GM23338 (cell line): ENCODE data around the gene VSIG8. TPM values are rescaled to one million over a fixed set of nuclear protein-coding genes. Genes with fewer than 3 reads are reported as not detected.

Experiments used
- ATAC-seq: fragments of 200-7000 bp; cut with Tn5 transposase; 3 replicates; pipeline ENCODE4 v1.9.1; 2020
- DNase-seq: peaks from one replicate; pipeline ENCODE4 v3.0.0-alpha.2; 2015; ENCODE audit warnings: low spot score
- H2AFZ ChIP-seq: fragments of 200-600 bp; sonication (generic); 2 replicates; pipeline ENCODE4 v1.8.0; 2016; ENCODE audit warnings: antibody characterized with exemption, mild to moderate bottlenecking, moderate library complexity
- H3F3A ChIP-seq: fragments of 200-600 bp; sonication (generic); replicated peaks from 2 replicates; pipeline ENCODE4 v1.8.0; 2017; ENCODE audit warnings: antibody characterized with exemption, mixed run types, low read depth
- H3K27ac ChIP-seq: fragments of 200-600 bp; sonication (generic); 2 replicates; pipeline ENCODE4 v1.6.1; 2016; ENCODE audit warnings: low read depth
- H3K27me3 ChIP-seq: fragments of 200-600 bp; sonication (generic); 2 replicates; pipeline ENCODE4 v1.8.0; 2016; ENCODE audit warnings: mild to moderate bottlenecking, mixed run types, moderate library complexity; ENCODE audit not compliant: insufficient read depth
- H3K36me3 ChIP-seq: fragments of 200-600 bp; sonication (generic); 2 replicates; pipeline ENCODE4 v1.8.0; 2016; ENCODE audit warnings: mild to moderate bottlenecking; ENCODE audit not compliant: insufficient read depth
- H3K4me1 ChIP-seq: fragments of 200-600 bp; sonication (generic); 2 replicates; pipeline ENCODE4 v1.8.0; 2016; ENCODE audit warnings: mild to moderate bottlenecking, moderate library complexity; ENCODE audit not compliant: insufficient read depth
- H3K4me2 ChIP-seq: fragments of 200-600 bp; sonication (generic); 2 replicates; pipeline ENCODE4 v1.7.1; 2017; ENCODE audit warnings: mixed run types
- H3K4me3 ChIP-seq: fragments of 200-600 bp; sonication (generic); 2 replicates; pipeline ENCODE4 v1.6.1; 2016; ENCODE audit warnings: mixed run types
- H3K79me2 ChIP-seq: fragments of 200-600 bp; sonication (generic); replicated peaks from 2 replicates; pipeline ENCODE4 v1.8.0; 2017; ENCODE audit warnings: mild to moderate bottlenecking; ENCODE audit not compliant: insufficient read depth
- H3K9me2 ChIP-seq: fragments of 200-600 bp; sonication (generic); 2 replicates; pipeline ENCODE4 v1.8.0; 2017; ENCODE audit not compliant: insufficient read depth
- H4K20me1 ChIP-seq: fragments of 200-600 bp; sonication (generic); replicated peaks from 2 replicates; pipeline ENCODE4 v1.8.0; 2017; ENCODE audit warnings: mild to moderate bottlenecking; ENCODE audit not compliant: insufficient read depth
- H3K27ac Mint-ChIP-seq: 2 replicates; pipeline ENCODE4 v1.8.0; 2020; ENCODE audit warnings: inconsistent platforms, mild to moderate bottlenecking, moderate library complexity, mixed read lengths
- H3K27me3 Mint-ChIP-seq: 3 replicates; pipeline ENCODE4 v1.8.0; 2022; ENCODE audit warnings: low read depth, mild to moderate bottlenecking, moderate library complexity, mixed read lengths, inconsistent platforms; ENCODE audit not compliant: insufficient read depth, poor library complexity
- H3K36me3 Mint-ChIP-seq: 3 replicates; pipeline ENCODE4 v1.8.0; 2021; ENCODE audit warnings: low read depth, mild to moderate bottlenecking, inconsistent platforms, moderate library complexity, mixed read lengths
- H3K4me1 Mint-ChIP-seq: 3 replicates; pipeline ENCODE4 v1.8.0; 2020; ENCODE audit warnings: mild to moderate bottlenecking, inconsistent platforms, mixed read lengths
- H3K4me3 Mint-ChIP-seq: 3 replicates; pipeline ENCODE4 v1.8.0; 2021; ENCODE audit warnings: moderate library complexity, mild to moderate bottlenecking, inconsistent platforms, mixed read lengths
- H3K9me3 Mint-ChIP-seq: 3 replicates; pipeline ENCODE4 v1.8.0; 2020; ENCODE audit warnings: moderate library complexity, mild to moderate bottlenecking, inconsistent platforms, mixed read lengths
- CREB1 ChIP-seq: fragments of 250-450 bp; sonication (Bioruptor Pico); IDR thresholded peaks from 2 replicates; pipeline ENCODE4 v1.5.0; 2020; ENCODE audit warnings: low read depth, mild to moderate bottlenecking, moderate library complexity
- EZH2 ChIP-seq: fragments of 200-600 bp; sonication (generic); IDR thresholded peaks from one replicate; pipeline ENCODE4 v1.8.0; 2017; ENCODE audit warnings: antibody characterized with exemption, mild to moderate bottlenecking, low read depth; ENCODE audit not compliant: unreplicated experiment
- EZH2phosphoT487 ChIP-seq: fragments of 200-600 bp; sonication (generic); IDR thresholded peaks from one replicate; pipeline ENCODE4 v1.8.1; 2018; ENCODE audit warnings: antibody characterized with exemption; ENCODE audit not compliant: unreplicated experiment
- JUNB ChIP-seq: IDR thresholded peaks from one replicate; pipeline ENCODE4 v1.6.1; 2016; ENCODE audit warnings: antibody characterized with exemption; ENCODE audit not compliant: unreplicated experiment
- NANOG ChIP-seq: IDR thresholded peaks from 2 replicates; pipeline ENCODE4 v1.6.1; 2016; ENCODE audit warnings: antibody characterized with exemption, borderline replicate concordance
- POLR2AphosphoS5 ChIP-seq: IDR thresholded peaks from 2 replicates; pipeline ENCODE4 v1.6.1; 2016; ENCODE audit warnings: antibody characterized with exemption, low read depth
- STAT1 ChIP-seq: IDR thresholded peaks from one replicate; pipeline ENCODE4 v1.6.1; 2016; ENCODE audit warnings: antibody characterized with exemption; ENCODE audit not compliant: unreplicated experiment
- ZNF114 ChIP-seq: fragments of 250-450 bp; sonication (Bioruptor Pico); IDR thresholded peaks from 2 replicates; pipeline ENCODE4 v1.5.0; 2020; ENCODE audit warnings: mild to moderate bottlenecking, moderate library complexity
- ZNF331 ChIP-seq: fragments of 250-450 bp; sonication (Bioruptor Pico); IDR thresholded peaks from 2 replicates; pipeline ENCODE4 v1.5.0; 2020; ENCODE audit warnings: low read depth, mild to moderate bottlenecking, moderate library complexity
- long read RNA-seq: library from polyadenylated mRNA; unstranded; transcript quantifications from one replicate; pipeline ENCODE4 v2.0.0, GENCODE V29; 2020; ENCODE audit not compliant: unreplicated experiment
- polyA plus RNA-seq: library from polyadenylated mRNA; unstranded; fragments of >200 nt; fragmentation: Nextera tagmentation; extraction: Ambion mirVana; gene quantifications from 2 replicates; pipeline ENCODE4 v1.2.1, GENCODE V29; 2016
- total RNA-seq: library from RNA; depleted of rRNA; stranded (reverse); fragments of >200 nt; shearing (Covaris generic); gene quantifications from 2 replicates; pipeline ENCODE4 v1.2.3, GENCODE V29; 2014; rRNA removed
- TF ChIP-seq, protein P1 (sequence below): IDR thresholded peaks from one replicate; pipeline ENCODE4 v1.6.1; 2018; ENCODE audit warnings: antibody characterized with exemption; ENCODE audit not compliant: unreplicated experiment
- TF ChIP-seq, protein P2 (sequence below): fragments of 250-450 bp; sonication (Bioruptor Pico); IDR thresholded peaks from 2 replicates; pipeline ENCODE4 v1.5.0; 2020; ENCODE audit warnings: mild to moderate bottlenecking, moderate library complexity
- TF ChIP-seq, protein P3 (sequence below), 2 experiments: fragments of 200-600 bp in 1 of 2; sonication (generic) in 1 of 2; conservative IDR thresholded peaks; 2 replicates each; pipeline versions ENCODE4 v1.5.1 to v1.6.1; 2016 to 2017; ENCODE audit warnings: antibody characterized with exemption in 2 of 2, low read depth in 2 of 2, mild to moderate bottlenecking in 2 of 2, moderate library complexity in 1 of 2
- TF ChIP-seq, protein P4 (sequence below): IDR thresholded peaks from 2 replicates; pipeline ENCODE4 v1.6.1; 2016; ENCODE audit warnings: antibody characterized with exemption

VSIG8 gene, protein sequence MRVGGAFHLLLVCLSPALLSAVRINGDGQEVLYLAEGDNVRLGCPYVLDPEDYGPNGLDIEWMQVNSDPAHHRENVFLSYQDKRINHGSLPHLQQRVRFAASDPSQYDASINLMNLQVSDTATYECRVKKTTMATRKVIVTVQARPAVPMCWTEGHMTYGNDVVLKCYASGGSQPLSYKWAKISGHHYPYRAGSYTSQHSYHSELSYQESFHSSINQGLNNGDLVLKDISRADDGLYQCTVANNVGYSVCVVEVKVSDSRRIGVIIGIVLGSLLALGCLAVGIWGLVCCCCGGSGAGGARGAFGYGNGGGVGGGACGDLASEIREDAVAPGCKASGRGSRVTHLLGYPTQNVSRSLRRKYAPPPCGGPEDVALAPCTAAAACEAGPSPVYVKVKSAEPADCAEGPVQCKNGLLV
- not detected in 2 replicates for total RNA-seq
- not detected in 2 replicates for polyA plus RNA-seq
- long read RNA-seq = 0 reads

DNA sequence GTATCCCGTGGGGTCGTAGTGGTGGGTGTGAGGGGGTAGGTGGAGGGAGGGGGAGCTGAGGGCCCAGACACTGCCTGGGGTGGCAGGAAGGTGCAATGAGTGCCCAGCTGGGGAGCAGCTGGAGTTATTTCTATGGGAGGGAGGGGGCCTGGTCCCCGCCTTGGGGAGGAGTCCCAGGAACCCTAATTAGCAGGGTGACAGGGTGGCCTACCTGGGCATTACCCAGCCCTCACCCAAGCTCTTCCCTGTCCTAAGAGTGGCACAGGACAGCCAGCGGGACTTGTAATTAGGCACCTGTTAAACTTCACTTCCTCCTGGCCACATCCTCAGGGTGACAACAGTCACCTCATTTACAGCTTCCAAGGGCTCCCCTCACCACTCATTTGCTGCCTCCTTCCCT is at the start of gene VSIG8:
Gene VSIG8, minus strand, starts transcription at position 101 of the 400 bp plus-strand sequence. CDS start 136 bp downstream, outside the sequence.
- Mint-ChIP-seq H3K4me3 (no peak within 1 kb of the TSS), H3K27me3 (peaks cover 10% of the 10 kb centered on the region), H3K9me3 (no peaks in the 10 kb centered on the region; the same call in 2 of the 3 replicates), H3K27ac (no peak within 1 kb of the TSS), H3K4me1 (peaks cover under 1% of the 10 kb centered on the region; the same call in 2 of the 3 replicates), H3K36me3 (no peaks in the 10 kb centered on the region)
- no peaks in the 10 kb centered on the region for H3K27me3 ChIP-seq
- H3F3A ChIP-seq = no peaks in the 10 kb centered on the region
- no peaks in the 10 kb centered on the region for H4K20me1 ChIP-seq
- TF ChIP-seq, protein P1, sequence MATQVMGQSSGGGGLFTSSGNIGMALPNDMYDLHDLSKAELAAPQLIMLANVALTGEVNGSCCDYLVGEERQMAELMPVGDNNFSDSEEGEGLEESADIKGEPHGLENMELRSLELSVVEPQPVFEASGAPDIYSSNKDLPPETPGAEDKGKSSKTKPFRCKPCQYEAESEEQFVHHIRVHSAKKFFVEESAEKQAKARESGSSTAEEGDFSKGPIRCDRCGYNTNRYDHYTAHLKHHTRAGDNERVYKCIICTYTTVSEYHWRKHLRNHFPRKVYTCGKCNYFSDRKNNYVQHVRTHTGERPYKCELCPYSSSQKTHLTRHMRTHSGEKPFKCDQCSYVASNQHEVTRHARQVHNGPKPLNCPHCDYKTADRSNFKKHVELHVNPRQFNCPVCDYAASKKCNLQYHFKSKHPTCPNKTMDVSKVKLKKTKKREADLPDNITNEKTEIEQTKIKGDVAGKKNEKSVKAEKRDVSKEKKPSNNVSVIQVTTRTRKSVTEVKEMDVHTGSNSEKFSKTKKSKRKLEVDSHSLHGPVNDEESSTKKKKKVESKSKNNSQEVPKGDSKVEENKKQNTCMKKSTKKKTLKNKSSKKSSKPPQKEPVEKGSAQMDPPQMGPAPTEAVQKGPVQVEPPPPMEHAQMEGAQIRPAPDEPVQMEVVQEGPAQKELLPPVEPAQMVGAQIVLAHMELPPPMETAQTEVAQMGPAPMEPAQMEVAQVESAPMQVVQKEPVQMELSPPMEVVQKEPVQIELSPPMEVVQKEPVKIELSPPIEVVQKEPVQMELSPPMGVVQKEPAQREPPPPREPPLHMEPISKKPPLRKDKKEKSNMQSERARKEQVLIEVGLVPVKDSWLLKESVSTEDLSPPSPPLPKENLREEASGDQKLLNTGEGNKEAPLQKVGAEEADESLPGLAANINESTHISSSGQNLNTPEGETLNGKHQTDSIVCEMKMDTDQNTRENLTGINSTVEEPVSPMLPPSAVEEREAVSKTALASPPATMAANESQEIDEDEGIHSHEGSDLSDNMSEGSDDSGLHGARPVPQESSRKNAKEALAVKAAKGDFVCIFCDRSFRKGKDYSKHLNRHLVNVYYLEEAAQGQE = no peak
- TF ChIP-seq, protein P2, sequence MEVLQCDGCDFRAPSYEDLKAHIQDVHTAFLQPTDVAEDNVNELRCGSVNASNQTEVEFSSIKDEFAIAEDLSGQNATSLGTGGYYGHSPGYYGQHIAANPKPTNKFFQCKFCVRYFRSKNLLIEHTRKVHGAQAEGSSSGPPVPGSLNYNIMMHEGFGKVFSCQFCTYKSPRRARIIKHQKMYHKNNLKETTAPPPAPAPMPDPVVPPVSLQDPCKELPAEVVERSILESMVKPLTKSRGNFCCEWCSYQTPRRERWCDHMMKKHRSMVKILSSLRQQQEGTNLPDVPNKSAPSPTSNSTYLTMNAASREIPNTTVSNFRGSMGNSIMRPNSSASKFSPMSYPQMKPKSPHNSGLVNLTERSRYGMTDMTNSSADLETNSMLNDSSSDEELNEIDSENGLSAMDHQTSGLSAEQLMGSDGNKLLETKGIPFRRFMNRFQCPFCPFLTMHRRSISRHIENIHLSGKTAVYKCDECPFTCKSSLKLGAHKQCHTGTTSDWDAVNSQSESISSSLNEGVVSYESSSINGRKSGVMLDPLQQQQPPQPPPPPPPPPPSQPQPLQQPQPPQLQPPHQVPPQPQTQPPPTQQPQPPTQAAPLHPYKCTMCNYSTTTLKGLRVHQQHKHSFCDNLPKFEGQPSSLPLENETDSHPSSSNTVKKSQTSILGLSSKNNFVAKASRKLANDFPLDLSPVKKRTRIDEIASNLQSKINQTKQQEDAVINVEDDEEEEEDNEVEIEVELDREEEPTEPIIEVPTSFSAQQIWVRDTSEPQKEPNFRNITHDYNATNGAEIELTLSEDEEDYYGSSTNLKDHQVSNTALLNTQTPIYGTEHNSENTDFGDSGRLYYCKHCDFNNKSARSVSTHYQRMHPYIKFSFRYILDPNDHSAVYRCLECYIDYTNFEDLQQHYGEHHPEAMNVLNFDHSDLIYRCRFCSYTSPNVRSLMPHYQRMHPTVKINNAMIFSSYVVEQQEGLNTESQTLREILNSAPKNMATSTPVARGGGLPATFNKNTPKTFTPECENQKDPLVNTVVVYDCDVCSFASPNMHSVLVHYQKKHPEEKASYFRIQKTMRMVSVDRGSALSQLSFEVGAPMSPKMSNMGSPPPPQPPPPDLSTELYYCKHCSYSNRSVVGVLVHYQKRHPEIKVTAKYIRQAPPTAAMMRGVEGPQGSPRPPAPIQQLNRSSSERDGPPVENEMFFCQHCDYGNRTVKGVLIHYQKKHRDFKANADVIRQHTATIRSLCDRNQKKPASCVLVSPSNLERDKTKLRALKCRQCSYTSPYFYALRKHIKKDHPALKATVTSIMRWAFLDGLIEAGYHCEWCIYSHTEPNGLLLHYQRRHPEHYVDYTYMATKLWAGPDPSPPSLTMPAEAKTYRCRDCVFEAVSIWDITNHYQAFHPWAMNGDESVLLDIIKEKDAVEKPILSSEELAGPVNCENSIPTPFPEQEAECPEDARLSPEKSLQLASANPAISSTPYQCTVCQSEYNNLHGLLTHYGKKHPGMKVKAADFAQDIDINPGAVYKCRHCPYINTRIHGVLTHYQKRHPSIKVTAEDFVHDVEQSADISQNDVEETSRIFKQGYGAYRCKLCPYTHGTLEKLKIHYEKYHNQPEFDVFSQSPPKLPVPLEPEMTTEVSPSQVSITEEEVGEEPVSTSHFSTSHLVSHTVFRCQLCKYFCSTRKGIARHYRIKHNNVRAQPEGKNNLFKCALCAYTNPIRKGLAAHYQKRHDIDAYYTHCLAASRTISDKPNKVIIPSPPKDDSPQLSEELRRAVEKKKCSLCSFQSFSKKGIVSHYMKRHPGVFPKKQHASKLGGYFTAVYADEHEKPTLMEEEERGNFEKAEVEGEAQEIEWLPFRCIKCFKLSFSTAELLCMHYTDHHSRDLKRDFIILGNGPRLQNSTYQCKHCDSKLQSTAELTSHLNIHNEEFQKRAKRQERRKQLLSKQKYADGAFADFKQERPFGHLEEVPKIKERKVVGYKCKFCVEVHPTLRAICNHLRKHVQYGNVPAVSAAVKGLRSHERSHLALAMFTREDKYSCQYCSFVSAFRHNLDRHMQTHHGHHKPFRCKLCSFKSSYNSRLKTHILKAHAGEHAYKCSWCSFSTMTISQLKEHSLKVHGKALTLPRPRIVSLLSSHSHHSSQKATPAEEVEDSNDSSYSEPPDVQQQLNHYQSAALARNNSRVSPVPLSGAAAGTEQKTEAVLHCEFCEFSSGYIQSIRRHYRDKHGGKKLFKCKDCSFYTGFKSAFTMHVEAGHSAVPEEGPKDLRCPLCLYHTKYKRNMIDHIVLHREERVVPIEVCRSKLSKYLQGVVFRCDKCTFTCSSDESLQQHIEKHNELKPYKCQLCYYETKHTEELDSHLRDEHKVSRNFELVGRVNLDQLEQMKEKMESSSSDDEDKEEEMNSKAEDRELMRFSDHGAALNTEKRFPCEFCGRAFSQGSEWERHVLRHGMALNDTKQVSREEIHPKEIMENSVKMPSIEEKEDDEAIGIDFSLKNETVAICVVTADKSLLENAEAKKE = no peak
- TF ChIP-seq ZNF114 (CRISPR knock-in tag) (no peak), EZH2phosphoT487 (no peak), EZH2 (no peak), STAT1 (no peak), POLR2AphosphoS5 (no peak), JUNB (no peak), ZNF331 (CRISPR knock-in tag) (no peak), CREB1 (CRISPR knock-in tag) (no peak), NANOG (no peak)
- TF ChIP-seq, protein P3, sequence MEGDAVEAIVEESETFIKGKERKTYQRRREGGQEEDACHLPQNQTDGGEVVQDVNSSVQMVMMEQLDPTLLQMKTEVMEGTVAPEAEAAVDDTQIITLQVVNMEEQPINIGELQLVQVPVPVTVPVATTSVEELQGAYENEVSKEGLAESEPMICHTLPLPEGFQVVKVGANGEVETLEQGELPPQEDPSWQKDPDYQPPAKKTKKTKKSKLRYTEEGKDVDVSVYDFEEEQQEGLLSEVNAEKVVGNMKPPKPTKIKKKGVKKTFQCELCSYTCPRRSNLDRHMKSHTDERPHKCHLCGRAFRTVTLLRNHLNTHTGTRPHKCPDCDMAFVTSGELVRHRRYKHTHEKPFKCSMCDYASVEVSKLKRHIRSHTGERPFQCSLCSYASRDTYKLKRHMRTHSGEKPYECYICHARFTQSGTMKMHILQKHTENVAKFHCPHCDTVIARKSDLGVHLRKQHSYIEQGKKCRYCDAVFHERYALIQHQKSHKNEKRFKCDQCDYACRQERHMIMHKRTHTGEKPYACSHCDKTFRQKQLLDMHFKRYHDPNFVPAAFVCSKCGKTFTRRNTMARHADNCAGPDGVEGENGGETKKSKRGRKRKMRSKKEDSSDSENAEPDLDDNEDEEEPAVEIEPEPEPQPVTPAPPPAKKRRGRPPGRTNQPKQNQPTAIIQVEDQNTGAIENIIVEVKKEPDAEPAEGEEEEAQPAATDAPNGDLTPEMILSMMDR (conservative IDR thresholded peaks at IDR 0.05; ENCODE audit: low read depth in 2 of 2) = no peak
- TF ChIP-seq, protein P4, sequence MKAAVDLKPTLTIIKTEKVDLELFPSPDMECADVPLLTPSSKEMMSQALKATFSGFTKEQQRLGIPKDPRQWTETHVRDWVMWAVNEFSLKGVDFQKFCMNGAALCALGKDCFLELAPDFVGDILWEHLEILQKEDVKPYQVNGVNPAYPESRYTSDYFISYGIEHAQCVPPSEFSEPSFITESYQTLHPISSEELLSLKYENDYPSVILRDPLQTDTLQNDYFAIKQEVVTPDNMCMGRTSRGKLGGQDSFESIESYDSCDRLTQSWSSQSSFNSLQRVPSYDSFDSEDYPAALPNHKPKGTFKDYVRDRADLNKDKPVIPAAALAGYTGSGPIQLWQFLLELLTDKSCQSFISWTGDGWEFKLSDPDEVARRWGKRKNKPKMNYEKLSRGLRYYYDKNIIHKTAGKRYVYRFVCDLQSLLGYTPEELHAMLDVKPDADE = no peak
- H3K79me2 ChIP-seq = no peaks in the 10 kb centered on the region
- no peak within 1 kb of the TSS for H2AFZ ChIP-seq
- no peak within 1 kb of the TSS for H3K4me2 ChIP-seq
- no peaks in the 10 kb centered on the region for H3K9me2 ChIP-seq
- no peaks in the 10 kb centered on the region for H3K36me3 ChIP-seq
- H3K27ac ChIP-seq = no peak within 1 kb of the TSS
- no peak for DNase-seq
- ATAC-seq = no peak
- H3K4me3 ChIP-seq = no peak within 1 kb of the TSS
- H3K4me1 ChIP-seq = no peaks in the 10 kb centered on the region
